A204.1 (cell line): Measurements from ENCODE around the gene AHNAK.
"Not testable (repeated sequence)": the region's sequence is repeated elsewhere in the genome, so short reads cannot be mapped to it uniquely, and the experiment has no call there.

ENCODE experiments used
- FAIRE-seq: peaks from 2 replicates; lab custom pipeline; 2012; peaks lifted over from hg19 to GRCh38; lab: Jason Lieb, UNC

Gene AHNAK

GRCh38 chr11:62571493-62571892, 24.9 kb upstream of the AHNAK start:
- FAIRE-seq, result not testable (repeated sequence)

GRCh38 chr11:62570903-62571302, 24.3 kb upstream of the AHNAK start:
- not testable (repeated sequence) for FAIRE-seq

- FAIRE-seq, result no peak
Measured at GRCh38 chr11:62569611-62570010, 23.0 kb upstream of the AHNAK start.

GRCh38 chr11:62567018-62567633, 20.5 kb upstream of the AHNAK start:
- FAIRE-seq, result no peak

GRCh38 chr11:62566247-62566646, 19.6 kb upstream of the AHNAK start:
- FAIRE-seq, result no peak

- no peak for FAIRE-seq
Measured at GRCh38 chr11:62565100-62565802, 18.6 kb upstream of the AHNAK start.

- FAIRE-seq, result not testable (repeated sequence)
Measured at GRCh38 chr11:62561677-62562230, 15.1 kb upstream of the AHNAK start.

GRCh38 chr11:62560566-62561103, 14.0 kb upstream of the AHNAK start:
- FAIRE-seq, result no peak

GRCh38 chr11:62559626-62560025, 13.0 kb upstream of the AHNAK start:
- not testable (repeated sequence) for FAIRE-seq

- no peak for FAIRE-seq
Measured at GRCh38 chr11:62559204-62559603, 12.6 kb upstream of the AHNAK start.

- no peak for FAIRE-seq
Measured at GRCh38 chr11:62558669-62559068, 12.1 kb upstream of the AHNAK start.

- no peak for FAIRE-seq
Measured at GRCh38 chr11:62556875-62557631, 10.4 kb upstream of the AHNAK start.

GRCh38 chr11:62556108-62556874, 9.7 kb upstream of the AHNAK start:
- no peak for FAIRE-seq

- FAIRE-seq, result no peak
Measured at GRCh38 chr11:62555464-62556107, 9.0 kb upstream of the AHNAK start.

- no peak for FAIRE-seq
Measured at GRCh38 chr11:62554387-62555167, 8.0 kb upstream of the AHNAK start.

- no peak for FAIRE-seq
Measured at GRCh38 chr11:62553839-62554361, 7.3 kb upstream of the AHNAK start.

GRCh38 chr11:62553080-62553838, 6.7 kb upstream of the AHNAK start:
- no peak for FAIRE-seq

GRCh38 chr11:62552485-62553079, 6.0 kb upstream of the AHNAK start:
- no peak for FAIRE-seq

GRCh38 chr11:62550478-62550877, 3.9 kb upstream of the AHNAK start:
- not testable (repeated sequence) for FAIRE-seq
